ENCODE measurements around the gene FAS.

FAS gene

GRCh38 chr10:88990384-88991160 lies at the start of gene FAS:
FAS (plus strand) TSS chr10:88990798; CDS start chr10:88990877, 79 bp downstream.
- DNase-seq (ENCODE audit: low spot score) = peak; percentile 28

- no peak for DNase-seq (ENCODE audit: low spot score)
These were observed 49.6 kb upstream of the FAS start for GRCh38 chr10:88941026-88941425.

GRCh38 chr10:88943778-88944177 lies 46.8 kb upstream of the FAS start:
- no peak for DNase-seq (ENCODE audit: low spot score)

- no peak for DNase-seq (ENCODE audit: low spot score)
These were observed 45.8 kb upstream of the FAS start for GRCh38 chr10:88944813-88945212.

- DNase-seq (ENCODE audit: low spot score) = no peak
These were observed 44.4 kb upstream of the FAS start for GRCh38 chr10:88946200-88946599.

GRCh38 chr10:88946965-88947590 lies 43.5 kb upstream of the FAS start:
- no peak for DNase-seq (ENCODE audit: low spot score)

- DNase-seq (ENCODE audit: low spot score) = no peak
These were observed 41.5 kb upstream of the FAS start for GRCh38 chr10:88949051-88949450.

- DNase-seq (ENCODE audit: low spot score) = no peak
These were observed 40.4 kb upstream of the FAS start for GRCh38 chr10:88949912-88950837.

- no peak for DNase-seq (ENCODE audit: low spot score)
These were observed 37.9 kb upstream of the FAS start, which contains the start of gene ACTA2 for GRCh38 chr10:88952647-88953111. ACTA2 (minus strand) TSS chr10:88952773; CDS start chr10:88948930, 3,843 bp downstream.

GRCh38 chr10:88953662-88954061 lies 36.9 kb upstream of the FAS start:
- DNase-seq (ENCODE audit: low spot score) = no peak

- DNase-seq (ENCODE audit: low spot score) = no peak
These were observed 36.0 kb upstream of the FAS start for GRCh38 chr10:88954458-88955083.

GRCh38 chr10:88957381-88957780 lies 33.2 kb upstream of the FAS start:
- DNase-seq (ENCODE audit: low spot score) = no peak

- no peak for DNase-seq (ENCODE audit: low spot score)
These were observed 31.9 kb upstream of the FAS start for GRCh38 chr10:88958721-88959120.

- DNase-seq (ENCODE audit: low spot score) = no peak
These were observed 29.8 kb upstream of the FAS start for GRCh38 chr10:88960802-88961201.

GRCh38 chr10:88961266-88961665 lies 29.3 kb upstream of the FAS start:
- DNase-seq (ENCODE audit: low spot score) = no peak

GRCh38 chr10:88962336-88962735 lies 28.3 kb upstream of the FAS start:
- no peak for DNase-seq (ENCODE audit: low spot score)

- no peak for DNase-seq (ENCODE audit: low spot score)
These were observed 27.3 kb upstream of the FAS start for GRCh38 chr10:88963318-88963717.

GRCh38 chr10:88964360-88964759 lies 26.2 kb upstream of the FAS start:
- no peak for DNase-seq (ENCODE audit: low spot score)

GRCh38 chr10:88964869-88965415 lies 25.7 kb upstream of the FAS start:
- DNase-seq (ENCODE audit: low spot score) = no peak

GRCh38 chr10:88966797-88967196 lies 23.8 kb upstream of the FAS start:
- DNase-seq (ENCODE audit: low spot score) = no peak

- no peak for DNase-seq (ENCODE audit: low spot score)
These were observed 22.2 kb upstream of the FAS start for GRCh38 chr10:88968391-88968790.

Measured in kidney capillary endothelial cell (primary cell).